Large intestine (tissue), 3 donors: Measurements from ENCODE around the gene CLBA1. TPM values are rescaled to one million over a fixed set of nuclear protein-coding genes. Genes with fewer than 3 reads are reported as not detected.

Source experiments
- DNase-seq, 2 donors: peaks; one replicate each; pipeline versions ENCODE4 v3.0.0 to v3.0.0-alpha.2; 2013
- H3K27ac ChIP-seq: one replicate; pipeline ENCODE4 v1.5.1; 2013; ENCODE audit warnings: low read length
- H3K27me3 ChIP-seq: 2 replicates; pipeline ENCODE4 v1.6.1; 2013; ENCODE audit warnings: low read length; ENCODE audit not compliant: control insufficient read depth, insufficient read depth
- H3K36me3 ChIP-seq: 2 replicates; pipeline ENCODE4 v1.6.1; 2013; ENCODE audit warnings: low read length; ENCODE audit not compliant: control insufficient read depth, insufficient read depth
- H3K4me1 ChIP-seq: one replicate; pipeline ENCODE4 v1.6.1; 2013; ENCODE audit warnings: low read length; ENCODE audit not compliant: control insufficient read depth, insufficient read depth
- H3K4me3 ChIP-seq: one replicate; pipeline ENCODE4 v1.5.1; 2013; ENCODE audit warnings: low read length
- H3K9me3 ChIP-seq: one replicate; pipeline ENCODE4 v1.6.1; 2013; ENCODE audit warnings: mild to moderate bottlenecking, low read depth, low read length, moderate library complexity; ENCODE audit not compliant: control insufficient read depth
- WGBS: methylation state at CpG from one replicate; pipeline ENCODE4 v1.1.5; 2013; ENCODE audit warnings: low lambda C conversion rate; ENCODE audit not compliant: insufficient coverage; 5-methylcytosine and 5-hydroxymethylcytosine counted together
- polyA plus RNA-seq: library from polyadenylated mRNA; unstranded; fragments of 120-200 nt; gene quantifications from one replicate; pipeline ENCODE4 v1.2.1, GENCODE V29; 2013

CLBA1 gene
- polyA plus RNA-seq, 1 donor, result 7.0 TPM

- H3K36me3 ChIP-seq, result peaks cover 43% of the 10 kb centered on the region
- no peaks in the 10 kb centered on the region for H3K27me3 ChIP-seq
- H3K4me1 ChIP-seq, result no peaks in the 10 kb centered on the region
- H3K9me3 ChIP-seq, result no peaks in the 10 kb centered on the region
- no CpG with 5 or more reads among the region's 19 CpGs for WGBS
- no peak for DNase-seq
- no peak overlapping the region for H3K4me3 ChIP-seq
- H3K27ac ChIP-seq, result no peak overlapping the region
Measured at GRCh38 chr14:105007593-105008264, 22.1 kb downstream of the CLBA1 start.

DNA sequence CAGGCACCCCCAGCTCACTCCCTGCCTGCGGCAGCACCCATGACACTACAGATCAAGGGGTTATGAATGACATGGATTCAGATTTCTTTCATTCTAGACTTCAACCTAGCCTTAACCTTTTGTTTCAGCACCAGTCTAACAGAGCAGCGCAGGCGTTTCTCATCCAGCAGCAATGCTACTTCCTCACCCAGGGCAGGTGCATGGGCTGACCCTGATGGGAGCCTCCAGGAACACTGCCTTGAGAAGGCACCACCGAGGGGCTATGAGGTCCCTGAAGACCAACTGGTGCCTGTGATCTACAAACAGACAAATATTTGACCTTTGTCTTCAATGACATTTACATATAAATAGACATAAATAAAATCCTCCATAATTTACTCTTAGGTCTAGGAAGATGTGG, 24.5 kb downstream of the CLBA1 start:
- Histone ChIP-seq H3K9me3 (no peaks in the 10 kb centered on the region), H3K4me3 (no peak overlapping the region), H3K4me1 (no peaks in the 10 kb centered on the region), H3K27me3 (no peaks in the 10 kb centered on the region), H3K36me3 (peaks cover 43% of the 10 kb centered on the region), H3K27ac (no peak overlapping the region)
- WGBS, result no CpG with 5 or more reads among the region's 4 CpGs
- DNase-seq, result no peak

- no peaks in the 10 kb centered on the region for H3K9me3 ChIP-seq
- H3K27ac ChIP-seq, result no peak overlapping the region
- no peak for DNase-seq
- H3K36me3 ChIP-seq, result peaks cover 43% of the 10 kb centered on the region
- WGBS, result no CpG with 5 or more reads among the region's 17 CpGs
- no peaks in the 10 kb centered on the region for H3K27me3 ChIP-seq
- no peaks in the 10 kb centered on the region for H3K4me1 ChIP-seq
- no peak overlapping the region for H3K4me3 ChIP-seq
Measured at GRCh38 chr14:105010891-105011291, 25.3 kb downstream of the CLBA1 start.

- no peak for DNase-seq
- H3K4me1 ChIP-seq, result no peaks in the 10 kb centered on the region
- H3K9me3 ChIP-seq, result no peaks in the 10 kb centered on the region
- no peak overlapping the region for H3K4me3 ChIP-seq
- 60% methylated on average over 3 of the region's 29 CpGs for WGBS
- H3K27me3 ChIP-seq, result no peaks in the 10 kb centered on the region
- H3K27ac ChIP-seq, result no peak overlapping the region
- H3K36me3 ChIP-seq, result peaks cover 40% of the 10 kb centered on the region
Measured at GRCh38 chr14:105011312-105011990, 25.9 kb downstream of the CLBA1 start.

DNA sequence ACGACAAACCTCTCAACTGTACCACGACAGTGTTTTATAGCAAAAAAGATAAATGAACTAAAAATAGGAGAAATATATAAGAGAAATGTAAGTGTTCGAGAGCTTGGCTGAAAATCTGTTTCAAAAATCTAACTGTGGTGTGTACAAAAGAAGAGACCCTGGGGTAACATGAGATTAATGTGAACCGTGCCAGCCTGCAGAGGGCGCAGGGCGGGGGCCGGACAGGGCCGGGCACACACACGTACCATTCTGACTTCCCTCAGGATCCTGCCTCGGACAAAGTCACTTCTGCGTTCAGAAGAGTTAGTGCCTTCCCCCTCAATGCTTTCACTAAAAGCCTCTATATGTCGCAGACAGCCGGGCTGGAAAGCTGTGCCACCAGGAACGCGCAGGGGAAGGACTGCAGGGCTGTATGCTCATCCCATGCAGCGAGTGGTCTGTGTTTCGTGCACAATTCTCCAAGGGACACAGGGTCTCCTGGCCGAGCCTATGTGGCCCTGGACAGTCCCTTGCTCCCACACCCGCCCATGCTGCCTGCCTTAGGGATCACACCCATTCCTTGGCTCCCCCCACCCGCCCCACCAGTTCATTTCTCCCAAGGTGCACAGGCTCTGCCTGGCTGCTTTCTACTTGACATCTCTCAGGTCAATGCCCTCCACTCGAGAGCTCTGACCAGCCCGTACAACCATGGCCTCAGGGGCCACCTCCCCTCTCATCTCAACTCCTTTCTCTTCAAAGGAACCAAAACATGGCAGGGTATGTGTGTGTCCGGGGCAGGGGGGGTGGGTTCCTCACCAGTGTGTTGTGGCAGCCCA, 26.8 kb downstream of the CLBA1 start:
- no peaks in the 10 kb centered on the region for H3K27me3 ChIP-seq
- no peak overlapping the region for H3K27ac ChIP-seq
- DNase-seq, result no peak
- no peaks in the 10 kb centered on the region for H3K4me1 ChIP-seq
- H3K9me3 ChIP-seq, result no peaks in the 10 kb centered on the region
- WGBS, result 79% methylated on average over 3 of the region's 23 CpGs
- H3K36me3 ChIP-seq, result peaks cover 34% of the 10 kb centered on the region
- H3K4me3 ChIP-seq, result no peak overlapping the region

DNA sequence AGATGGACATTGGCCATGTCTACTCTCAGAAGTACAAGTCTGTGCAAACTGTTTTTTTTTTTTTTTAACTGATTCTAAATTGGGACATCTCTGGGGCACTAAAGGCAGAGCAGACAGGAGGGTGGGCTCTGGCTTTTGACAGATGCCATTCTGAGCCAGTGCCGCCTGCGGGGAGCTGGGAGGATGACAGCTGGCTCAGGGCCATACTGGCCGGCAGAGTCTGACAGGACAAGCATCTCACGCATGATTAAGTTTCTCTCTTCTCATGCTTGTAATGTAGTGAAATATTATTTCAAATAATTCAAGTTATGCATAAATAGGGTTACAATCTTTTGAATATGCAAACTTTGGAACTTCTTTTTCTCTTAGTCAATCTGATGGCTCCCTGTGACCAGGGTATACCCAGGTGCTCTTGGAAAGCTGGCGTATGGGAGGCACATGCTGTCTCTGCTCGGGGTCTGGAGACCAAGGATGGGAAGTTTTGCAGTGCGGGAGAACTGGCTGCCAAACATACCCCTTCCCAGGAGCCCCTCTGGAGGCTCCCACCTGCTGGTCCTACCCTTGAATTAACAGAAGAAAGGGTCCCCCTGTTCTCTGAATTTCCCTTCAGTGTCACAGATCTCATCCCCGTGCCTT, 27.7 kb downstream of the CLBA1 start:
- Histone ChIP-seq H3K4me3 (no peak overlapping the region), H3K27me3 (no peaks in the 10 kb centered on the region), H3K27ac (no peak overlapping the region), H3K4me1 (no peaks in the 10 kb centered on the region), H3K9me3 (no peaks in the 10 kb centered on the region), H3K36me3 (peaks cover 25% of the 10 kb centered on the region)
- no CpG with 5 or more reads among the region's 8 CpGs for WGBS
- DNase-seq, result no peak

GRCh38 chr14:105014032-105014431, 28.4 kb downstream of the CLBA1 start:
- H3K27me3 ChIP-seq, result no peaks in the 10 kb centered on the region
- peaks cover 24% of the 10 kb centered on the region for H3K36me3 ChIP-seq
- H3K9me3 ChIP-seq, result no peaks in the 10 kb centered on the region
- no CpG with 5 or more reads among the region's 9 CpGs for WGBS
- H3K4me3 ChIP-seq, result no peak overlapping the region
- H3K27ac ChIP-seq, result no peak overlapping the region
- no peak for DNase-seq
- H3K4me1 ChIP-seq, result peaks cover 1% of the 10 kb centered on the region

GRCh38 chr14:105014631-105015030, 29.0 kb downstream of the CLBA1 start:
- peaks cover 7% of the 10 kb centered on the region for H3K4me1 ChIP-seq
- no peak overlapping the region for H3K27ac ChIP-seq
- DNase-seq, result no peak
- no peak overlapping the region for H3K4me3 ChIP-seq
- WGBS, result 100% methylated on average over 1 of the region's 4 CpGs
- no peaks in the 10 kb centered on the region for H3K9me3 ChIP-seq
- no peaks in the 10 kb centered on the region for H3K27me3 ChIP-seq
- H3K36me3 ChIP-seq, result peaks cover 20% of the 10 kb centered on the region

DNA sequence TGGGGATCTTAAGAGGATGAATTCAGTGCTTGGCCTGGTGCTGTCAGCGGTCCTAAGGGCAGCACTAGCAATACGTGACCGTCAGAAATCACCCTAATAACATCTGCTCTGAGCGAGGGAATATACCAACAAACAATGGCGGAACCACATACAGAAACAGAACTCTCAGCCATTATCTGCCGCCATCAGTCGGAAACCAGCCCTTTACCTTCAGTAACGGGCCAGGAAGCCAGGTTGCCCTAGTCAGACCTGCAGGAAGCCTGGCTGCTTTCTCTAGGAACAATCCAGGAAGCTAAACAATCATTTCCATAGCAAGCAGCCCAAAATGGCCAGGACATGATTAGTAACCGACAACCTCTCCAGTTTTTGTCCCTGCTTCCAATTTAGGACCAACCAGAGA, 29.7 kb downstream of the CLBA1 start:
- Histone ChIP-seq H3K9me3 (no peaks in the 10 kb centered on the region), H3K4me1 (peaks cover 13% of the 10 kb centered on the region), H3K27me3 (no peaks in the 10 kb centered on the region), H3K36me3 (peaks cover 14% of the 10 kb centered on the region), H3K4me3 (no peak overlapping the region), H3K27ac (no peak overlapping the region)
- no CpG with 5 or more reads among the region's 9 CpGs for WGBS
- no peak for DNase-seq

DNA sequence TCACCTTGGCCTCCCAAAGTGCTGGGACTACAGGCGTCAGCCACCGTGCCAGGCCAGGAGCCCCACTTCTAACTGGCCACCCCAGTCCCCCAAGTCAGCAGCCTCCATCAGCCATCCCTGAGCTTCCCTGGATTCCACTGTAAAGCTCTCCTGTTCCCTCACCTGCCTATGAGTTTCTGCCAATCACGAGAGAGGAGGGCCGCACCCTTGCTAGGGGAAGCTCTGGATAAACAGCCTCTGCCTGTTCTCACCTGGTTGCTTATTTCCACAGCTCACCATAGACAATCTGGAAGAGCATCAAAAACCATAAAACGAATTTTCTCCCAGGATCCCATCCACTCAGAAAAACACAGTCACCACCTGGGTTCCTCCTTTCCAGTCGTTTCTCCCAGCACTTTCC, 30.3 kb downstream of the CLBA1 start:
- H3K4me3 ChIP-seq, result no peak overlapping the region
- WGBS, result no CpG with 5 or more reads among the region's 6 CpGs
- H3K27me3 ChIP-seq, result no peaks in the 10 kb centered on the region
- DNase-seq, result no peak
- H3K4me1 ChIP-seq, result peaks cover 13% of the 10 kb centered on the region
- no peaks in the 10 kb centered on the region for H3K9me3 ChIP-seq
- H3K27ac ChIP-seq, result no peak overlapping the region
- H3K36me3 ChIP-seq, result peaks cover 10% of the 10 kb centered on the region
